Activated T-cell treated with anti-CD3 and anti-CD28 coated beads, Interleukin-2, amount 50 U/mL, for 4 hours (primary cell): ENCODE measurements around the gene OR2AG2. TPM values are rescaled to one million over a fixed set of nuclear protein-coding genes. Genes with fewer than 3 reads are reported as not detected.

Source experiments
- ATAC-seq, 2 donors: fragments of 200-7000 bp; cut with Tn5 transposase; one replicate each; pipeline ENCODE4 v1.10.0; 2021
- DNase-seq: peaks from one replicate; pipeline ENCODE4 v3.0.0-alpha.2; 2020
- H3K27me3 Mint-ChIP-seq: one replicate; pipeline ENCODE4 v1.8.0; 2021; ENCODE audit warnings: low read depth, mixed read lengths
- H3K36me3 Mint-ChIP-seq: one replicate; pipeline ENCODE4 v1.8.0; 2022; ENCODE audit warnings: mixed read lengths; ENCODE audit not compliant: insufficient read depth
- H3K4me1 Mint-ChIP-seq: one replicate; pipeline ENCODE4 v1.8.0; 2021; ENCODE audit warnings: low read depth, mixed read lengths
- H3K4me3 Mint-ChIP-seq: one replicate; pipeline ENCODE4 v1.8.0; 2021; ENCODE audit warnings: mild to moderate bottlenecking, moderate library complexity, mixed read lengths
- H3K9me3 Mint-ChIP-seq: one replicate; pipeline ENCODE4 v1.8.0; 2021; ENCODE audit warnings: mixed read lengths
- total RNA-seq, 3 donors: library from RNA; stranded (reverse); gene quantifications; one replicate each; pipeline ENCODE4 v1.2.1, GENCODE V29; 2021

The OR2AG2 gene
- total RNA-seq, 3 donors from 2014 or later = 0.16 TPM; not detected in 2

DNA sequence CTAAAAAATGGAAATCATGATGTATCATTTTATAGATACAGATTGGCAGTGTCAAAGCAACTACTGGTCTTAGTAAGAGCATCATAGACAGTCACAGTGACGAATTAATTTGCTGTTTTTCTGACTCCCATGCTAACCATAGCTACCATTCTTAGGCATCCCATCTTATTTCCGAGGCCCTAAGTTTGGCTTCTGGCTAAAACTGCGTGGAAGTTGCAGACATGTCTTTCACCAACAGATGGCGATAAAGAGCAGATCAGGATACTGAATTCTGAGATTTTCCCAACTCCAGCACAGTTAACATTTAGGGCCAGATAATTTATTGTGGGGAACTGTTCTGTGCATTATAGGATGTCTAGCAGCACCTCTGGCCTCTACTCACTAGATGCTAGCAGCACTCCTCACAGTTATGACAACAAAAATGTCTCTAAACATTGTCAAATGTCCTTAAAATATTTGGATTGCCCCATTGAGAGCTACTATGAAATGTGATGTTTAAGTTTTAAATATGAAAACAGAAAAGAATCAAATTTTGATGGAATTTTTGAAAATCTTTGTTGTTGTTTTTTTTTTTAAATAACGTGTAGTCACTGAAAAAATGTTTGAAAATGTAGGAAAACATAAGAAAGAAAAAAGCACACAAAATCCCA lies 16.3 kb downstream of the OR2AG2 start:
- H3K36me3 Mint-ChIP-seq = no peaks in the 10 kb centered on the region
- DNase-seq (peak; percentile 25), ATAC-seq (peak; percentile 38 to 52)
- peaks cover 7% of the 10 kb centered on the region for H3K4me1 Mint-ChIP-seq
- peaks cover under 1% of the 10 kb centered on the region for H3K27me3 Mint-ChIP-seq
- H3K9me3 Mint-ChIP-seq = no peaks in the 10 kb centered on the region
- no peak overlapping the region for H3K4me3 Mint-ChIP-seq

GRCh38 chr11:6747097-6747668 lies 24.6 kb downstream of the OR2AG2 start:
- Mint-ChIP-seq H3K4me3 (no peak overlapping the region), H3K4me1 (peaks cover 25% of the 10 kb centered on the region), H3K27me3 (no peaks in the 10 kb centered on the region), H3K36me3 (no peaks in the 10 kb centered on the region), H3K9me3 (no peaks in the 10 kb centered on the region)
- no peak for DNase-seq
- peak in 1 of 2 donors; percentile 12 for ATAC-seq

DNA sequence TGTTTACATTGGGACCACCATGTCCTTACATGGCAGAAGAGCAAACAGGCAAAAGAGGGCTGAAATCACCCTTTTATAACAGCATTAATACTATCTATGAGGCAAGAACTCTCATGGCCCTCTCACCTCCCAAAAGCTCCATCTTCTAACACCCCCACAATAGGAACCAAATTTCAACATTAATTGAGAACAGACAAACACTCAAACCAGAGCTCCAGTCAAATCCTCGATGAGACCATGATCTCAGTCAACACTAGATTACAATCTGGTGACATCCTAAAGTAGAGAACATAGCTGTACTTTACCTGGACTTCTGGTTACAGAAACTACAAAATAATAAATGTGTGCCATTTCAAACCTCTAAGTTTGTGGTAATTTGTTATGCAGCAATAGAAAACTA lies 25.1 kb downstream of the OR2AG2 start:
- H3K27me3 Mint-ChIP-seq = no peaks in the 10 kb centered on the region
- no peak overlapping the region for H3K4me3 Mint-ChIP-seq
- H3K4me1 Mint-ChIP-seq = peaks cover 31% of the 10 kb centered on the region
- ATAC-seq (peak; percentile 34 to 40), DNase-seq (no peak)
- H3K36me3 Mint-ChIP-seq = no peaks in the 10 kb centered on the region
- no peaks in the 10 kb centered on the region for H3K9me3 Mint-ChIP-seq

- H3K4me3 Mint-ChIP-seq = no peak overlapping the region
- peaks cover 32% of the 10 kb centered on the region for H3K4me1 Mint-ChIP-seq
- DNase-seq (peak; percentile 28), ATAC-seq (peak; percentile 77 to 79)
- no peaks in the 10 kb centered on the region for H3K36me3 Mint-ChIP-seq
- no peaks in the 10 kb centered on the region for H3K9me3 Mint-ChIP-seq
- no peaks in the 10 kb centered on the region for H3K27me3 Mint-ChIP-seq
Measured at GRCh38 chr11:6746086-6746618, 25.6 kb downstream of the OR2AG2 start.

DNA sequence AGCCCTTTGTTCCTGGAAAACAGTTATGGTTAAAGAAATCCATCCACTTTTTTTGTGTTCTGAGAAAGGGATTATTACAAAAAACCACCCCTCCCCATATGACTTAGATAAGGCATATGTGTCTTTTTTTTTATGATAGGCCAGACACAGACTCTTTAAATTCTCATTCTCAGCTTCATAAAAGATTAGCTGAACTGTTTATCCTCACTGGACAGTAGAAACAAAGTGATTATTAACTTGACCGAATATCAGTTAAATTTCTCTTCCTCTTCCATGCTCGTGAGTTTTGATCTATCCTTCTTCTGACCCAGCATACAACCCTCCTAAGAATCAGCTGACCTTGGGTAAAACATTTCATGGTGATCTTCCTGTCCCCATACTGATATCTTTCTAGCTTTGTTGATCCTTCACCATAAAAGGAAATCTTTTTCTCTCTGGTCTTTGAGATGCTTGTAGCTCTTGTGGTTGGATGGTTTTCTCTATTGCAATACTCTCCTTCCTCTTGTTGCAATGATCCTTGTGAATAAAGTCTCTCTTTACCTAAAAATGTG lies 26.2 kb downstream of the OR2AG2 start:
- H3K9me3 Mint-ChIP-seq = no peaks in the 10 kb centered on the region
- no peak overlapping the region for H3K4me3 Mint-ChIP-seq
- H3K36me3 Mint-ChIP-seq = peaks cover 3% of the 10 kb centered on the region
- DNase-seq (no peak), ATAC-seq (no peak)
- H3K4me1 Mint-ChIP-seq = peaks cover 36% of the 10 kb centered on the region
- no peaks in the 10 kb centered on the region for H3K27me3 Mint-ChIP-seq

- Mint-ChIP-seq H3K4me1 (peaks cover 42% of the 10 kb centered on the region), H3K9me3 (no peaks in the 10 kb centered on the region), H3K4me3 (no peak overlapping the region), H3K36me3 (peaks cover 3% of the 10 kb centered on the region), H3K27me3 (no peaks in the 10 kb centered on the region)
- ATAC-seq (no peak), DNase-seq (no peak)
Measured at GRCh38 chr11:6745018-6745417, 26.8 kb downstream of the OR2AG2 start.

- no peaks in the 10 kb centered on the region for H3K27me3 Mint-ChIP-seq
- peak; percentile 26 to 39 for ATAC-seq
- DNase-seq = no peak
- peaks cover 55% of the 10 kb centered on the region for H3K4me1 Mint-ChIP-seq
- no peak overlapping the region for H3K4me3 Mint-ChIP-seq
- H3K9me3 Mint-ChIP-seq = no peaks in the 10 kb centered on the region
- peaks cover 8% of the 10 kb centered on the region for H3K36me3 Mint-ChIP-seq
Measured at GRCh38 chr11:6742260-6742659, 29.5 kb downstream of the OR2AG2 start.

- H3K4me3 Mint-ChIP-seq = no peak overlapping the region
- ATAC-seq = no peak
Measured at GRCh38 chr11:6738590-6738989, 33.2 kb downstream of the OR2AG2 start.

GRCh38 chr11:6737872-6738466 lies 33.8 kb downstream of the OR2AG2 start:
- peaks cover 90% of the 10 kb centered on the region for H3K4me1 Mint-ChIP-seq
- H3K36me3 Mint-ChIP-seq = peaks cover 13% of the 10 kb centered on the region
- no peaks in the 10 kb centered on the region for H3K27me3 Mint-ChIP-seq
- peak; percentile 47 to 48 for ATAC-seq
- H3K4me3 Mint-ChIP-seq = no peak overlapping the region
- DNase-seq = peak; percentile 59
- H3K9me3 Mint-ChIP-seq = no peaks in the 10 kb centered on the region

More at GRCh38 chr11:6738590-6738989, 33.2 kb downstream of the OR2AG2 start:
- no peaks in the 10 kb centered on the region for H3K9me3 Mint-ChIP-seq
- peaks cover 13% of the 10 kb centered on the region for H3K36me3 Mint-ChIP-seq
- H3K27me3 Mint-ChIP-seq = no peaks in the 10 kb centered on the region
- no peak for DNase-seq
- H3K4me1 Mint-ChIP-seq = peaks cover 90% of the 10 kb centered on the region

GRCh38 chr11:6736495-6737121 lies 35.2 kb downstream of the OR2AG2 start:
- H3K4me3 Mint-ChIP-seq = peak overlapping the region; percentile 26
- no peaks in the 10 kb centered on the region for H3K27me3 Mint-ChIP-seq
- H3K9me3 Mint-ChIP-seq = no peaks in the 10 kb centered on the region
- DNase-seq (no peak), ATAC-seq (peak; percentile 47 to 48)
- peaks cover 15% of the 10 kb centered on the region for H3K36me3 Mint-ChIP-seq
- H3K4me1 Mint-ChIP-seq = peaks cover 83% of the 10 kb centered on the region

DNA sequence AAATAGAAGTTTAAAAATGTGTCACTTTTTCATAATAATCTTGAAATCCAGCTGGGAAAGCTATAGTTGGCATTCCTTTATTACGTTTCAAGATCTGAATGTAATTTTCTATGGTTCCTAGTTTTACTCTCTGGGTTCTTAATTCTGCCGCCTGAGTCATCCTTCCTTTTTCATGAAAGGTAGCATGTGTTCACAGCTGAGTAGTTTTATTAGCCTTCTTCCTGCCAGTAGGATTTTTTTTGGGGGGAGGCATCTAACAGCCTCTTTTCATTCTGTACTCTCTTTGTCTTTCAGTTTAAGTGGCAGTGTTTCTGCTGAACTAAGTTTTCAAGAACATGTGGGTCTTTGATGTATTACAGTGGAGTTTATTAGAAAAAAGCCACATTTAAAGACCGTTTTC lies 36.5 kb downstream of the OR2AG2 start:
- ATAC-seq (peak; percentile 39 to 43), DNase-seq (no peak)
- Mint-ChIP-seq H3K9me3 (no peaks in the 10 kb centered on the region), H3K27me3 (no peaks in the 10 kb centered on the region), H3K4me3 (peak overlapping the region; percentile 3), H3K4me1 (peaks cover 81% of the 10 kb centered on the region), H3K36me3 (peaks cover 12% of the 10 kb centered on the region)

GRCh38 chr11:6734616-6735015 lies 37.2 kb downstream of the OR2AG2 start:
- no peaks in the 10 kb centered on the region for H3K27me3 Mint-ChIP-seq
- H3K4me1 Mint-ChIP-seq = peaks cover 81% of the 10 kb centered on the region
- H3K9me3 Mint-ChIP-seq = no peaks in the 10 kb centered on the region
- DNase-seq (no peak), ATAC-seq (no peak)
- H3K4me3 Mint-ChIP-seq = peak overlapping the region; percentile 60
- peaks cover 11% of the 10 kb centered on the region for H3K36me3 Mint-ChIP-seq

GRCh38 chr11:6733326-6734275 lies 38.2 kb downstream of the OR2AG2 start:
- H3K9me3 Mint-ChIP-seq = no peaks in the 10 kb centered on the region
- peak overlapping the region; percentile 1 for H3K4me3 Mint-ChIP-seq
- peak; percentile 46 to 53 for ATAC-seq
- peaks cover 83% of the 10 kb centered on the region for H3K4me1 Mint-ChIP-seq
- peaks cover 12% of the 10 kb centered on the region for H3K36me3 Mint-ChIP-seq
- no peaks in the 10 kb centered on the region for H3K27me3 Mint-ChIP-seq
- no peak for DNase-seq
